HCT116 (cell line): ENCODE results near the gene NDUFS2. TPM values are rescaled to one million over a fixed set of nuclear protein-coding genes. Genes with fewer than 3 reads are reported as not detected.

Source experiments
- ATAC-seq: fragments of 200-7000 bp; cut with Tn5 transposase; 2 replicates; pipeline ENCODE4 v1.9.1; 2020; ENCODE audit warnings: mild to moderate bottlenecking, moderate library complexity
- BruUV-seq: library from RNA; stranded (reverse); fragments of 400-500 nt; replicated peaks from 2 replicates; lab custom pipeline; 2021; lab: Mats Ljungman, UMichigan
- CTCF ChIA-PET: fragments of 300-600 bp; sonication (Branson Sonifier 250); formaldehyde crosslinking; loops from one replicate; lab custom pipeline; 2021; ENCODE audit warnings: antibody characterized with exemption; lab: Charles Lee
- POLR2A ChIA-PET: fragments of 300-600, 350-600 bp; sonication (Branson Sonifier 250); formaldehyde crosslinking; loops from one replicate; lab custom pipeline; 2021; ENCODE audit warnings: antibody characterized with exemption; lab: Charles Lee
- RAD21 ChIA-PET, 2 experiments: fragments of 300-600 bp; sonication (Branson Sonifier 250); formaldehyde crosslinking; loops; one replicate each; lab custom pipeline; 2023; ENCODE audit warnings: low total read pairs in 2 of 2; ENCODE audit not compliant: uncharacterized antibody in 2 of 2, unreplicated experiment in 2 of 2, low non-redundant PET in 1 of 2; lab: Charles Lee
- DNase-seq: peaks from one replicate; pipeline ENCODE4 v3.0.0-alpha.2; 2010; ENCODE audit warnings: low read depth, low spot score
- H2AFZ ChIP-seq: fragments of 200-600 bp; shearing (Covaris generic), sonication (generic); 2 replicates; pipeline ENCODE4 v1.6.1; 2017; ENCODE audit warnings: low read depth, mixed run types, mixed read lengths, antibody characterized with exemption, low read length; ENCODE audit not compliant: poor library complexity, severe bottlenecking
- H3K27ac ChIP-seq: 2 replicates; pipeline ENCODE4 v1.5.1; 2012; ENCODE audit warnings: low read depth, low read length
- H3K27me3 ChIP-seq: fragments of 200-600 bp; sonication (generic); 2 replicates; pipeline ENCODE4 v1.6.1; 2016; ENCODE audit warnings: mixed run types, low read length, mixed read lengths; ENCODE audit not compliant: insufficient read depth
- H3K36me3 ChIP-seq, 2 experiments: fragments of 200-500 bp in 1 of 2; fragments of 200-600 bp in 1 of 2; sonication (Bioruptor generic) in 1 of 2; sonication (generic) in 1 of 2; 2 replicates each; pipeline versions ENCODE4 v1.5.1 to v1.6.1; 2014 to 2016; ENCODE audit warnings: low read length in 2 of 2, inconsistent platforms in 1 of 2, mixed read lengths in 1 of 2, mixed run types in 1 of 2; ENCODE audit not compliant: insufficient read depth in 2 of 2, control insufficient read depth in 1 of 2
- H3K4me1 ChIP-seq, 2 experiments: fragments of 200-600 bp in 1 of 2; sonication (generic) in 1 of 2; 2 replicates each; pipeline versions ENCODE4 v1.5.1 to v1.6.1; 2012 to 2017; ENCODE audit warnings: low read length in 2 of 2, inconsistent platforms in 1 of 2, mild to moderate bottlenecking in 1 of 2, mixed read lengths in 1 of 2, mixed run types in 1 of 2, moderate library complexity in 1 of 2; ENCODE audit not compliant: insufficient read depth in 2 of 2, control insufficient read depth in 1 of 2
- H3K4me2 ChIP-seq: fragments of 200-600 bp; sonication (generic); 2 replicates; pipeline ENCODE4 v1.6.1; 2017; ENCODE audit warnings: mixed run types, low read length, mixed read lengths
- H3K4me3 ChIP-seq, 2 experiments: fragments of 200-600 bp in 1 of 2; sonication (generic) in 1 of 2; replicated peaks in 1 of 2; 2 replicates each; pipeline ENCODE4 v1.5.1; 2011 to 2016; ENCODE audit warnings: low read length in 2 of 2, control low read depth in 1 of 2, low read depth in 1 of 2, mild to moderate bottlenecking in 1 of 2, mixed read lengths in 1 of 2, mixed run types in 1 of 2
- H3K79me2 ChIP-seq: fragments of 200-600 bp; sonication (generic); 2 replicates; pipeline ENCODE4 v1.6.1; 2017; ENCODE audit warnings: mild to moderate bottlenecking, mixed run types, low read length, moderate library complexity, mixed read lengths; ENCODE audit not compliant: insufficient read depth
- H3K9ac ChIP-seq: fragments of 200-600 bp; sonication (generic); 2 replicates; pipeline ENCODE4 v1.6.1; 2016; ENCODE audit warnings: low read length, mixed read lengths
- H3K9me2 ChIP-seq: fragments of 200-600 bp; sonication (generic), shearing (Covaris generic); 2 replicates; pipeline ENCODE4 v1.6.1; 2017; ENCODE audit warnings: mixed run types, mild to moderate bottlenecking, moderate library complexity; ENCODE audit not compliant: insufficient read depth
- H3K9me3 ChIP-seq, 2 experiments: fragments of 200-500 bp in 1 of 2; fragments of 200-600 bp in 1 of 2; sonication (Bioruptor generic) in 1 of 2; sonication (generic) in 1 of 2; 2 replicates each; pipeline ENCODE4 v1.6.1; 2014 to 2017; ENCODE audit warnings: low read length in 2 of 2, mixed read lengths in 2 of 2, inconsistent platforms in 1 of 2, low read depth in 1 of 2, mild to moderate bottlenecking in 1 of 2, mixed run types in 1 of 2, moderate library complexity in 1 of 2; ENCODE audit not compliant: control insufficient read depth in 1 of 2, insufficient read depth in 1 of 2
- H4K20me1 ChIP-seq: fragments of 200-600 bp; sonication (generic), shearing (Covaris generic); 2 replicates; pipeline ENCODE4 v1.6.1; 2017; ENCODE audit warnings: mixed run types, mild to moderate bottlenecking, moderate library complexity; ENCODE audit not compliant: insufficient read depth
- CEBPB ChIP-seq: IDR thresholded peaks from 2 replicates; pipeline ENCODE4 v1.6.1; 2012; ENCODE audit warnings: low read depth
- EGR1 ChIP-seq: IDR thresholded peaks from 2 replicates; pipeline ENCODE4 v1.6.1; 2012; ENCODE audit warnings: low read depth
- JUND ChIP-seq: IDR thresholded peaks from 2 replicates; pipeline ENCODE4 v1.6.1; 2012
- MAX ChIP-seq: IDR thresholded peaks from 2 replicates; pipeline ENCODE4 v1.6.1; 2012
- POLR2A ChIP-seq: IDR thresholded peaks from 2 replicates; pipeline ENCODE4 v1.7.0; 2011; ENCODE audit warnings: borderline replicate concordance; ENCODE audit not compliant: insufficient read depth, insufficient read length; ENCODE audit errors: extremely low read depth
- POLR2AphosphoS5 ChIP-seq: IDR thresholded peaks from 2 replicates; pipeline ENCODE4 v1.6.1; 2011; ENCODE audit warnings: mild to moderate bottlenecking, low read depth, low read length, moderate library complexity
- SIN3A ChIP-seq: IDR thresholded peaks from 2 replicates; pipeline ENCODE4 v1.6.1; 2012; ENCODE audit warnings: low read depth
- SRF ChIP-seq: IDR thresholded peaks from 2 replicates; pipeline ENCODE4 v1.6.1; 2012; ENCODE audit warnings: low read depth
- YY1 ChIP-seq: IDR thresholded peaks from 2 replicates; pipeline ENCODE4 v1.6.1; 2011; ENCODE audit warnings: low read length, low read depth, moderate library complexity, mild to moderate bottlenecking; ENCODE audit not compliant: insufficient replicate concordance; ENCODE audit errors: extremely low read depth
- intact Hi-C: fragments of 100-400 bp; cut with micrococcal nuclease; formaldehyde crosslinking; loops from 2 replicates; pipeline ENCODE4 v1.10.0; 2022
- total RNA-seq: library from RNA; stranded (reverse); gene quantifications from one replicate; pipeline ENCODE4 v1.2.1, GENCODE V29; 2021; ENCODE audit not compliant: unreplicated experiment
- TF ChIP-seq, protein P1 (sequence below): IDR thresholded peaks from 2 replicates; pipeline ENCODE4 v1.6.1; 2011; ENCODE audit warnings: mild to moderate bottlenecking, low read length, moderate library complexity; ENCODE audit not compliant: insufficient replicate concordance; ENCODE audit errors: extremely low read depth

Gene NDUFS2
- total RNA-seq, 1 experiment from 2014 or later, result 82.7 TPM

GRCh38 chr1:161161652-161162051, 40.5 kb upstream of the NDUFS2 start:
- intact Hi-C loops, result no loop called here
- peaks cover 11% of the 10 kb centered on the region; the same call in 1 of the 2 replicates for H3K79me2 ChIP-seq
- no peak overlapping the region for H3K9ac ChIP-seq
- H3K36me3 ChIP-seq, result peaks cover 8 to 26% of the 10 kb centered on the region in 2 experiments; a peak in 2 of 4 replicates
- no peaks in the 10 kb centered on the region for H4K20me1 ChIP-seq
- H3K4me2 ChIP-seq, result no peak overlapping the region
- H2AFZ ChIP-seq, result no peak overlapping the region
- ATAC-seq, result no peak
- no TSS peak for BruUV-seq
- H3K27ac ChIP-seq, result no peak overlapping the region
- H3K4me3 ChIP-seq, result no peak overlapping the region
- H3K27me3 ChIP-seq, result no peaks in the 10 kb centered on the region
- RAD21 ChIA-PET, result no interaction called here
- TF ChIP-seq SIN3A (no peak), POLR2AphosphoS5 (no peak), EGR1 (no peak), POLR2A (no peak), JUND (no peak), YY1 (no peak), CEBPB (no peak), SRF (no peak), MAX (no peak)
- TF ChIP-seq, protein P1, sequence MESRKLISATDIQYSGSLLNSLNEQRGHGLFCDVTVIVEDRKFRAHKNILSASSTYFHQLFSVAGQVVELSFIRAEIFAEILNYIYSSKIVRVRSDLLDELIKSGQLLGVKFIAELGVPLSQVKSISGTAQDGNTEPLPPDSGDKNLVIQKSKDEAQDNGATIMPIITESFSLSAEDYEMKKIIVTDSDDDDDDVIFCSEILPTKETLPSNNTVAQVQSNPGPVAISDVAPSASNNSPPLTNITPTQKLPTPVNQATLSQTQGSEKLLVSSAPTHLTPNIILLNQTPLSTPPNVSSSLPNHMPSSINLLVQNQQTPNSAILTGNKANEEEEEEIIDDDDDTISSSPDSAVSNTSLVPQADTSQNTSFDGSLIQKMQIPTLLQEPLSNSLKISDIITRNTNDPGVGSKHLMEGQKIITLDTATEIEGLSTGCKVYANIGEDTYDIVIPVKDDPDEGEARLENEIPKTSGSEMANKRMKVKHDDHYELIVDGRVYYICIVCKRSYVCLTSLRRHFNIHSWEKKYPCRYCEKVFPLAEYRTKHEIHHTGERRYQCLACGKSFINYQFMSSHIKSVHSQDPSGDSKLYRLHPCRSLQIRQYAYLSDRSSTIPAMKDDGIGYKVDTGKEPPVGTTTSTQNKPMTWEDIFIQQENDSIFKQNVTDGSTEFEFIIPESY, result no peak
- TF ChIP-seq, all 23 proteins: peak for 0
- ChIA-PET POLR2A (no interaction called here), CTCF (no interaction called here)
- H3K9me3 ChIP-seq, result no peaks in the 10 kb centered on the region
- H3K9me2 ChIP-seq, result no peaks in the 10 kb centered on the region
- DNase-seq, result no peak
- peaks cover 8 to 36% of the 10 kb centered on the region in 2 experiments; a peak in 3 of 4 replicates for H3K4me1 ChIP-seq
